Activated CD4-positive, alpha-beta T cell treated with anti-CD3 and anti-CD28 coated beads for 1 hour (primary cell): ENCODE measurements around the gene SLC1A1.
A peak's percentile ranks its signal among the peaks of the same experiment; 100 is the strongest.
"Not testable (repeated sequence)": the region's sequence is repeated elsewhere in the genome, so short reads cannot be mapped to it uniquely, and the experiment has no call there.

ENCODE experiments used
- DNase-seq: peaks from one replicate; pipeline ENCODE4 v3.0.0-alpha.2; 2020

SLC1A1 gene

DNA sequence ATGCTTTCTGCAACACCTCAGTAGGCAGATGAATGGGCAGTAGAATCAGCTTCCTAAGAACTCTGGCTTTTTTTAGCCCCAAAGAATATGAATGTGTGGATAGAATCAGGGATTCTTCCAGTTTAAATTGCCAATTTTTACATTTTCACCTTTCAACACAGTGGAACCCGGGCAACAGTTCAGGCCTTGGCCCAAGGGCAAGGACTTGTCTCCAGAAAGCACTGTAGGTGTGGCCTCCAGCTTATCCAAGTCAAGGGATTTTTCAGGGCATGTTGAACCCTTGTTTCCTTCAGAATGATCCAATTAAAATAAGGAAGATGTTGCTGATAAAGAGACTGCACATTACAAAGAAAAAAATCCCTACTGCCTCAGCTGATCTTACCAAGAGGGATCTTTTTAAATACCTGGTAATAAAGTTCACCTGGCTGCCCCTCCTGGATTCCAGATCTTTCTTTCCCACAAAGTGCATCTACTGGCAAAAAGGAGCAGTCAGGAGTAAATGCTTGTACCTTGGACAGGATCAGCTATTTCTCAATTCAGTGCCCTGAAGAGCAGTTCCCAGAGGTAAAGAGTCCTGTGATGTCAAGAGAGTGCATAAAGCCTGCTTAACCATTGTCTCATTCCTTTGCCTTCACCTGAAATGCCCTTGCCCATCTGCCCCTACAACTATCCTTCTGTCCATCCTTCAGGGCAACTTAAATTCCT lies 91.7 kb downstream of the SLC1A1 start:
- DNase-seq: no peak

GRCh38 chr9:4583001-4583400 lies 92.7 kb downstream of the SLC1A1 start:
- no peak for DNase-seq

DNA sequence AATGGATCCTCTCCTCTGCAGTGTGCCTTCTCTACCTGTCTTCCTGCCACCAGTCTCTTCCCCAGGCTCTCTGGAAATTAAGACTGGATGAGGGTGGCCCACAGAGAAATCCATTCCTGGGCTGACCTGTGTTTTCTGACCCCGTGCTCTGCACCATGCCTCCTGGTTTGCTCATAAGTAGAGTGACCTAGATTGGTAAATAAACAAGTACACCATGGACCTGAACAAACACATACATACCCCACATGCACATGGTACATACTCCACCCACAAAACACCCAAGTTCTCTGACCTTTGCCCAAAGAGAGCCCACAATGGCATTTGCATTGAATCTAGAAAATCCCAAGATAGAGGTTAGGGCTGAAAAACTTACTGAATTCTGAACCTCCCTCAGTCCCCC lies 94.4 kb downstream of the SLC1A1 start:
- no peak for DNase-seq

GRCh38 chr9:4585135-4585534 lies 94.9 kb downstream of the SLC1A1 start:
- DNase-seq: no peak

DNA sequence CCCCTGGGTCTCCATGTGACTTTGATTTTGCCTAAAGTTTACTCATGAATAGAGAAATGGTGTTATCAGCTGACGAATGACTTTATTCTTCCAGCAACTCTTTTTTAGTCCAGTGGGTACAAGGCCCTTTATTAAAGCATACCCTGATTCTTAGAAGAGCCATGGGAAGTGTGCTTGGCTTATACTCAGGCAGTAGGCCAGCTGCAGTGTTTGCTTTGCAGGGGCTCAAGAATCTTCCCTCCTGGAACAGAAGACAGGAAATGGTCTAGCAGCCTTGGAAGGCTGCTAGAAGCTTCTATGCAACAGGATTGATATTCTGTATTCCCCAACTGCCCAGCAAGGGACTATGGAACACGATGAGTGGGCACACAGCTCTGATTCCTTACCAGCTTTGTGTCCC lies 98.5 kb downstream of the SLC1A1 start:
- DNase-seq: no peak

- no peak for DNase-seq
Measured at GRCh38 chr9:4590430-4591122, 100.3 kb downstream of the SLC1A1 start.

DNA sequence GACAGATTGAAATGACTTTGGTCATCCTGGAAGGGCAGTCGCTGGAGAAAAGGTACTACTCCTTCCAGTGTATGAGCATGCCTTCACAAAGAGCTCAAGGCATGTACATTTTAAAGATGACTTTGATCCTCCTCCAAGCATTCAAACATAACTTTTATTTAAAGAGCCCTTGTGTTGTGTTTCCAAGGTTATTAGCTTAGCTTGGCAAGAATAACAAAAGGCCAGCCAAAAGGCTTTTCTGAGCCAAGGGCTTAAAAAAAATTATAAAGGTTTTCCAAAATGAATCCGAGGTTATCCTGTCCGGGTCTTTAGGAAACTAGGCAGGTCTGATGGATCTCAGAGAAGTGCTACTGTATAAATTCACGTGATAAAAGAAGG lies 100.8 kb downstream of the SLC1A1 start:
- no peak for DNase-seq

GRCh38 chr9:4592295-4592694 lies 102.0 kb downstream of the SLC1A1 start:
- DNase-seq: no peak

DNA sequence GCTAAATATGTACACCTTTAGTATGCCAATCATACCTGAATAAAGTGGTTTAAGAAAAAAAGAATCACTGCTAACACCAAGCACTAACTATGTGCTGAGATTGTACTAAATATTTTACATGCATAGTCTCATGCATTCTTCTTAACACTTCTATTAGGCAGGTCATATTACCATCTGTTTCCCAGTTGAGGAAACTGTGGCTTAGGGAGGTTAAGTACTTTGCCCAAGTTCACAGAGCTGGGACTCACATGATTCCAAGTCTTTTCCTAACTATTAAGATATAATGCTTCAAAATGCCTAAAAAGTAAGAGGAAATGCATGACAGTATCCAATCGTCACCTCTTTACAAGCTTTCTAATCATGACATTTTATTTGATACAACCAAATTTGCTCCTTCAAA lies 102.6 kb downstream of the SLC1A1 start:
- no peak for DNase-seq

DNA sequence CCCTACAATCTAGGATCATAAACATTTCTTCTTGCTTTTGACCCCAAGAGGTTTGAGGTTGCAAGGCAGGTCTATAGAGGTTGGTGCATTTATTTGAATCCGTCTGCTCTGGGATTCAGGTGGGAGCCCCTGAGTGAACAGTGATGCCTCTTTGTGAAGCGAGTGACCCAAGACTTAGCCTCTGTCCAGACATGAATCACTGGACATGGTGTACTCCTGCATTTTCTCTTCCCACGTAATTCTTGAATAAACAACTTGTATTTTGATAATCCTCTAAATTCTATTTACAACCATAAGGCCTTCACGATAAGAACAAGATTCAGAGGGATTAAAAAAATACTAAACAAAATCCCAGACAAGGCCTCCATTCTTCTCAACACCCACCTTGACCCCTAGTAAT lies 104.3 kb downstream of the SLC1A1 start:
- no peak for DNase-seq

GRCh38 chr9:4594994-4595393 lies 104.7 kb downstream of the SLC1A1 start:
- no peak for DNase-seq

GRCh38 chr9:4596165-4596922 lies 106.1 kb downstream of the SLC1A1 start:
- DNase-seq: peak; percentile 24

DNA sequence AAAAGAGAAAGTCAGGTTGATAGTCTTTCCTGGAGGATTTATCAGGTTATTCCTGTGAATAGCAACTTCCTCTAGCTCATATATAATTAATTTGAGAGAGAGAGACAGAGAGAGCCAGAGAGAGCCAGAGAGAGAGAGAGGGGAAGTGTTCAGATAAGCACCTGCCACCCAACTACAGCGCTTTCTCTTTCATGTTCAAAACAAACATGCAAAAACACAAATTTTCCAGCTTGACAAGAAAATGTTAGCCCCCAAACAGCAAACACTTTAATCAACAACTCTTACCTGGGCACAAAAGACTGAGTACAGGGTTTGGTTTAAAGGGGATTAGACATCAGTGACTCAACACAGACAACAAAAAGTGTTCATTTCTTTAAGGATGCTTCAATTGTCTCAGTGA lies 110.1 kb downstream of the SLC1A1 start:
- DNase-seq: no peak

DNA sequence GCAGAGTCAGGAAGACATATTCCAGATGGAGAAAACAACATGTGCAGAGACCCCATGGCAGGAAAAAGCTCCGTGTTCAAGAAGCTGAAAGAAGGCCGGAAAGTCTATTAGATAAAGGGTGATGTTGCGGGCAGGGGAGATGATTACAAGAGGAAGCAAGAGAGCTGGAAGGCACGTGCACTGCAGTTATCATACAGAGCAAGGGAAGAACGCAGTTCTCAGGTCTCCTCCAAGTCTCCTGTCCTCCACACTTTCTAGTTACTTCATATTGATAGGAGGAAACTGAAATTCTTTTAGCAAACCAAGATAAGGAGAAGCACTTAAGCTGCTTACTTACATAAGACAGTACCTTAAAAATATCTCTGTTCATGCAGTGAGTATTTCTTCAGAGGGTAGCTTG lies 113.6 kb downstream of the SLC1A1 start:
- DNase-seq: no peak

DNA sequence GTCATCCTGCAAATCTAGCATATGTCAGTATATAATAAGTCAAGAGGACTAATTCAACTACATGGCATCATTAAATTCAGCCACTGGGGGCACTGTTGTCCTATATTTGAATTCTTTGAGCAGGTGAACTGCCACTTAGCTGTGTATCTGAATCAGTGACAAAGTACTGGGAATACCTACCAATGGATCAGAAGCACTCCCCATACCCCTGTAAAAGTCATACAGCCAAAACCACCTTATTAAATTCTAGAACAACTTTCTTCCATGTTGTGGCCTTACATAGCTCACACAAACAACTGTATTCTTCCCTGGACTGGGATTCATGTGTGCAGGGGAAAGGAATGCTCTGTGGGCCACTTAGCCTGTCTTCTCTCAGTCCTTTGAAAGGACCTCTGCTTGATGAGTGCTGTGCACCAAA lies 114.4 kb downstream of the SLC1A1 start:
- peak; percentile 21 for DNase-seq

- DNase-seq: not testable (repeated sequence)
Measured at GRCh38 chr9:4606033-4606432, 115.8 kb downstream of the SLC1A1 start.

GRCh38 chr9:4614627-4615026 lies 124.4 kb downstream of the SLC1A1 start:
- no peak for DNase-seq

GRCh38 chr9:4615251-4615650 lies 125.0 kb downstream of the SLC1A1 start:
- no peak for DNase-seq

DNA sequence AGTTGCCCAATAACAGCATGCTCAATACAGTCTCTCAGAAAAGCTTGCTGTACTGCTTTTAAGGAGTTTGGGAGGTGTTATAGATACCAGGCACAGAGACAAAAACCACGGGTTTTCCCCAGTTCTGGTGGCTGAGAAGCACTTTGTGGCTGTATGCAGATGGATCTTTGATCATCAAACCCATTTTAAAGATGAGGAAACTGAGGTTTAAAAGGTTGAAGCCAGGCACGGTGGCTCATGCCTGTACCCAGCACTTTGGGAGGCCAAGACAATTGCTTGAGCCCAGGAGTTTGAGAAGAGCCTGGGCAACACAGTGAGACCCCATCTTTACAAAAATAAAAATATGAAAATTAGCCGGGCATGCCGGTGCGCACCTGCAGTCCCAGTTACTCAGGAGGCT lies 125.5 kb downstream of the SLC1A1 start:
- no peak for DNase-seq

DNA sequence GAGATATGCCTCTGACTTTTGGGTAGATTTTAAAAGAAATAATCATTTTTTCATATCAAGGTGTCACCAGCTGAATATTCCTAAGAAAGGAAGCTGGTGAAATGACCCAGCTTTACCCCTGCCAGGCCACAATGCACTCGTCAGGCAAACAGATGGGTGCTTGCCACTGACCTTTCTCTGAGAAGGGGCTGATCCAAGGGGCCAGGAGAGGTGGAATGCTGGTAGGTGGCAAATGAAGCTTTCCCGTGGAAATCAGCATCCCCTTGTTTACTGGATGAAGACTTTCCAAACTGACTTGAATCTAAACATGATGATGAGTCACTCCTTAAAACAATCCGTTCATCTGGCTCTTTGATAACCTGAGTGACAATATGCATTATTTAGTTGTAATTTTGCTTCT lies 127.5 kb downstream of the SLC1A1 start:
- no peak for DNase-seq

- no peak for DNase-seq
Measured at GRCh38 chr9:4618700-4619099, 128.4 kb downstream of the SLC1A1 start.

DNA sequence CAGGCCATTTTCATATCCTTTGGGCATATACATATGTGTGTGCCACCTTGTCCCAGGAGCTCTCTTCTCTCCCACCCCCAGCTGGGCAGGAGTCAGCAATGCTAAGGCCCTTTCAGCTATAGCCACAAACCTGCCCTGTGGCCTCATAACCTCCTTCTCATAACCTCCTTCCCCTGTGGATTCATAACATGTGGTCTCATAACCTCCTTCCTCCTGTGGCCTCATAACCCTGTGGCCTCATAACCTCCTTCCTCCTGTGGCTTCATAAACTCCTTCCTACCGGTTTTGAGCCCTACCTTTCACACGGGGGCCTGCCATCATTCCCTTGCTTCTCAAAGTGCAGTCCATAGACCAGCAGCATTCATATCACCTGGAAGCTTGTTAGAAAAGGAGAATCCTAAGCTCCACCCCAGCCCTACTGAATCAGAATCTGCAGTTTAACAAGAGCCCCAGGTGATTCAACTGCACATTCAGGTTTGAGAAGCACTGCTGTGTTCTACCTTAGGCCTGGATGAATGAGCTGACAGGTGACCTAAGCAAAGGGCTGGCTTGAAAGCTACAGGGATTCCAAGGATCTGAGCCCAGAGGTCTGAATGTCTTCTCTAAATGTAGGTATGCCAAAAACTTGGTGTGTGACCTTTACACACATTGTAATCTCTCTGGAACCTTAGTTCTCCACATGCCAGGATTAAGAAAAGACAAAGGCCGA lies 129.9 kb downstream of the SLC1A1 start:
- DNase-seq: no peak

DNA sequence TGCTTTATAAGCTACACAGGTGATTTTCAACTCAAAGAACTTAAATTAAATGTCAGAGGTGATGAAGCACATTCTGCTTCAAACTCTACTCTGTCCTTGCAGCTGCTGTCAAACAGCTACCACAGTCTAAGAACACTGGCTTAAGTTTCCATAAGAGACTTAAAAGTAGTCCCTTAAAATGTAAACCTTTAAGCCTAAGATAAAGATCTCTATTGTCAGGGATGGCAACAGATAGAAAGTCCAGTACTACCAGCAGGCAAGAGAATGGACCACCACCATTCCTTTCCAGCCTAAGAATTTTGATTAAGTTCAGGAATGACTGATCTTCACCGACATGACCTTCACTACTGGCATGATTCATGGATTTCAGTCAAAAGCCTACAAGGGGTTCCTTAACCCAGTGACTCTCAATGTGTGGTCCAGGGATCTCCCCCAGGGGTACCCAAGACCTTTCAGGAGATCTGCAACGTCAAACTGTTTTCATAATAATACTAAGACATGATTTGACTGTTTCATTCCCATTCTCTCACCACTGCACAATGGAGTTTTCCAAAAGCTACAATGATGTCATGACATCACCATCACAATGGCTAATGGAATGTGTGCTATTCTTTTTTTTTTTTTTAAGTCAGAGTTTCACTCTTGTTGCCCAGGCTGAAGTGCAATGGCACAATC lies 130.8 kb downstream of the SLC1A1 start:
- DNase-seq: no peak
